ENCODE data around the gene CD46.
"Not testable (repeated sequence)": the region's sequence is repeated elsewhere in the genome, so short reads cannot be mapped to it uniquely, and the experiment has no call there.

The CD46 gene

DNA sequence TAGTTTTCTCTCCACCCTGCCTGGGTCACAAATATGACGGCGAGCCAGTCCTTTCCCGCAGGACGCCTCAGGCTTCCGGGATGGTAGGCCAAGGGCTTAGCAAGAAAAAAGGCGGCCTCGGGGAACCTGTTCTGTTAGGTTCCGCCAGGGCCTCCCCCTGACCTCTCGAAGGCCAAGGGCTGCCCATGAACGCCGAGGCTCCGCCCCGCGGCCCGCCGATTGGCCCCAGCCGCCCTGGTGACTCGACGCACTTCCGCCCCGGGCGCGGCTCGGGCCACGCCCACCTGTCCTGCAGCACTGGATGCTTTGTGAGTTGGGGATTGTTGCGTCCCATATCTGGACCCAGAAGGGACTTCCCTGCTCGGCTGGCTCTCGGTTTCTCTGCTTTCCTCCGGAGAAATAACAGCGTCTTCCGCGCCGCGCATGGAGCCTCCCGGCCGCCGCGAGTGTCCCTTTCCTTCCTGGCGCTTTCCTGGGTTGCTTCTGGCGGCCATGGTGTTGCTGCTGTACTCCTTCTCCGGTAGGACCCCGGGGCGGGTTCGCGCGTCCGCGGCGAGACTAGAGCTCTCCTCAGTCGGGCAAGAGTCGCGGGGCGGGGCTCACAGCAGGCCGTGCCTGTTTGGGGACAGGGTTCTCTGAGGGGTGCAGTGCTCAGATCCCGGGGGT lies at the start of gene CD46:
Gene CD46 (plus strand): TSS at position 265 of the 666 bp plus-strand sequence. CDS start 159 bp downstream, at position 424.
- FAIRE-seq = peak; percentile 75

DNA sequence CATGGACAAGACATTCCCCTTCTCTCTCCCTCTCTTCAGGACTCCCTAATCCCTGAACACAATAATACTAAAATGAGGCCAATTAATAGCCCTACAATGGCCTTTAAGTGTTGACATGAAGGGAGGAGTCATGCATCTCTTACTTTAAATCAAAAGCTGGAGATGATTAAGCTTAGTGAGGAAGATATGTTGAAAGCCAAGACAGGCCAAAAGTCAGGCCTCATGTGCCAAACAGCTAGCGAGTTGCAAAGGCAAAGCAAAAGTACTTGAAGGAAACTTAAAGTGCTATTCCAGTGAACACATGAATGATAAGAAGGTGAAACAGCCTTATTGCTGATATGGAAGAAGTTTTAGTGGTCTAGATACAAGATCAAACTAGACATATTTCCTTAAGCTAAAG lies 49.5 kb upstream of the CD46 start:
- no peak for FAIRE-seq

DNA sequence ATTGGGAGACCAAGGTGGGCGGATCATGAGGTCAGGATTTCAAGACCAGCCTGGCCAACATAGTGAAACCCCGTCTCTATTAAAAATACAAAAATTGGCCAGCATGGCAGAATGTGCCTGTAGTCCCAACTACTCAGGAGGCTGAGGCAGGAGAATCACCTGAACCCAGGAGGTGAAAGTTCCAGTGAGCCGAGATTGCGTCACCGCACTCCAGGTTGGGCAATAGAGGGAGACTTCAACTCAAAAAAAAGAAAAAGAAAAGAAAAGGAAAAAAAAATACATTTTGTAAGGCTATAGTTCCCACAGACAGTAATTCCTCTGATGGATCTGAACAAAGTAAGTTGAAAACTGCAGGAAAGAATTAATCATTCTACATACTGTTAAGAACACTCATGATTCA lies 48.1 kb upstream of the CD46 start:
- no peak for FAIRE-seq

DNA sequence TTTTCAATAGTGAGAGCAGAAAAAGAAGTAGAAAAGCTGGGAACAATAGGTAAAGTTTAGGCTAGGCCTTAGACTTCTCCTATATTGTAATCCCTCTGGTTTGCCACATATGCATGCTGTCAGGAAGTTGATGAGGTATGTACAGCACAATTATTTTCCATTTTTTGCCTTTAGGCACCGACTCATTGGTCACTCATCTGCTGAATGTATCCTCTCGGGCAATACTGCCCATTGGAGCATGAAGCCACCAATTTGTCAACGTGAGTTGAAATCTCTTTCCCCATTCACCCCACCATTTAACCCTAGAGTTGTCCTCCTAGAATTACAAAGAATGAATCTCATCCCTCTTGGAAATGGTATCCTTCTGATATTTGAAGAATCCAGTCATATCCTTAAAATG lies 43.9 kb upstream of the CD46 start:
- not testable (repeated sequence) for FAIRE-seq

DNA sequence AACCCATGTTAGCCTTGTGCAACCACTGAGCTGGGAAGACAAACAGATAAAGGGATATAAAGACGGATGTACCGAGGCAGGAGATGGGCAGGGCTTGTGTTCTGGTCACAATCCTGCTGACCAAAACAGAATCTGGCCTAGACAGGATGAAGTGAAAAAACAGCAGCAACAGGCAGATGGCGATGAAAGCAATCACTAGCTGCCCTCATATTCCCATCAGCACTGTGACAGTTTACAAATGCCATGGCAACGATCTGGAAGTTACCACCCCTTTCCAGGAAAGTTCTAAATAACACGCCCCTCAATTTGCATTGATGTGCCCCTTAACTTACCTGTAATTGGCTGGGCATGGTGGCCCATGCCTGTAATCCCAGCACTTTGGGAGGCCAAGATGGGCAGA lies 40.6 kb upstream of the CD46 start:
- FAIRE-seq = no peak

DNA sequence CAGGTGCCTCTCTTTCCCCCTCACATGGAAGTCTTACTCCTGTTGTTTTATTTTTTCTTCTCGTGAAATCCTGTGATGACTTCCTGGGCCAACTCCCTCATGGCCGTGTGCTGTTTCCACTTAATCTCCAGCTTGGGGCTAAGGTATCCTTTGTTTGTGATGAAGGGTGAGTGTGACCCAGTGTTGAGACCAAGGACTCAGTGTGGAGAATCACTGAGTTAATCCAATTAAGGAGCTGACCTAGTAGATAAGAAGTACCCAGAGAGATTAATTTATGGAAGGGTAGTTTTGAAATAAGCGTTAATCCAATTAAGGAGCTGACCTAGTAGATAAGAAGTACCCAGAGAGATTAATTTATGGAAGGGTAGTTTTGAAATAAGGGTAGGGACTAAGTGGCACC lies 39.2 kb upstream of the CD46 start:
- not testable (repeated sequence) for FAIRE-seq

DNA sequence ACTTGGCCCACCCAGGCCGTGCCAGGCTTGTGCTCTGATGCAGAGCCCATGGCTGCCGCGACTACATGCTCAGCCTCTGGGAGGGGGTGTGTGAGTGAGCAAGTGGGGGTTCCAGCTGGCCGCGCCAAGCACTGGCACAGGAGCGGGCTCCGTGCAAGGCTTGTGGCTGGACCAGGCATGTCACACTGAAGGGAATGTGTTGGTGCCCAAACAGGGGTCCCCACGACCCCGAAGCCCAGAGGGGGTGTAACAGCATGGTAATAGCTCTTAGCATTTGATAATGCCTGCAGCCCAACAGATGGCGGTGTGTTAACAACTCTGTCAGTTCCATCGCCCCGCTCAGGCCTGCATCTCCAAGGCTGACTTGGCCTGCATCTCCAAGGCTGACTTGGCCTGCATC lies 38.3 kb upstream of the CD46 start:
- no peak for FAIRE-seq

DNA sequence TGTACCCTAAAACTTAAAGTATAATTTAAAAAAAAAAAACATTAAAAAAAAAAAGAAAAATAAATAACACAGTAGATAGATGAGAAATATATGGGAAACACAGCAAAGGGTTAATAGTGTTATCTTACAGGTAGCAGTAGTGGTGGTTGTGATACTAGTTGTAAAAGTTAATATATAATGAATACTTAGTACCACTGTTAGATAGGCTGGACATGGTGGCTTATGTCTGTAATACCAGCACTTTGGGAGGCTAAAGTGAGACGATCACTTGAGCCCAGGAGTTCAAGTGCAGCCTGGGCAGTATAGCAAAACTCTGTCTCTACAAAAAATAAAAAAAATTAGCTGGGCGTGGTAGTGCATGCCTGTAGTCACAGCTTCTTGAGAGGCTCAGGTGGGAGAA lies 32.6 kb upstream of the CD46 start:
- FAIRE-seq = no peak

DNA sequence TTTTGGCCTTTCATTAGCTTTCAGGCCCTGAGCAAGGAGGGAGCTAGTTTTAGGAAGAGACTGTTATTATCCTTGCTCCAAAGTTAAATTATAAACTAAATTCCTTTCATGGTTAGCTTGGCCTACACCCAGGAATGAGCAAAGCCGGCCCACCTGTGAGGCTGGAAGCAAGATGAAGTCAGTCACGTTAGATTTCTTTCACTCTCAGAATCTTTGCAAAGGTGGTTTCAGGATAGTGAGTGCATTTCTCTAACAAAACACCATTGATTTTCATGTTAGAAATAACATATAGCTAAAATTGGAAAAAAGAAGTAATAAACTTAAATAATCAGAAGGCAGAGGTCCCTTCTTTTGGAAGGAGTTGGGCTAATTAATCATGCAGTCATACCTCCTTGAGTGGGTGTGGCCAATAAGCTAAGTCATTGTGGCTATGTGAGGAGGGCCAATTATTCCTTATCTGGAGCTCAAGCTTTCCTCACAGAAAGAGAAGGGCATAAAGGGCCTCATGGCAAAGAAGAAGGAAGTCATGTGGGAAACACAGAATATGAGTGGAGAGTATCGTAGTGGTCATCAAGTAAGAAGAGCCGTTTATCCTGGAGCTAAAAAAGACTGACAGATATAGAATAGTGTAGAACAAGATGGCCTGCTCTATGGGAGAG lies 23.5 kb upstream of the CD46 start:
- FAIRE-seq = not testable (repeated sequence)

DNA sequence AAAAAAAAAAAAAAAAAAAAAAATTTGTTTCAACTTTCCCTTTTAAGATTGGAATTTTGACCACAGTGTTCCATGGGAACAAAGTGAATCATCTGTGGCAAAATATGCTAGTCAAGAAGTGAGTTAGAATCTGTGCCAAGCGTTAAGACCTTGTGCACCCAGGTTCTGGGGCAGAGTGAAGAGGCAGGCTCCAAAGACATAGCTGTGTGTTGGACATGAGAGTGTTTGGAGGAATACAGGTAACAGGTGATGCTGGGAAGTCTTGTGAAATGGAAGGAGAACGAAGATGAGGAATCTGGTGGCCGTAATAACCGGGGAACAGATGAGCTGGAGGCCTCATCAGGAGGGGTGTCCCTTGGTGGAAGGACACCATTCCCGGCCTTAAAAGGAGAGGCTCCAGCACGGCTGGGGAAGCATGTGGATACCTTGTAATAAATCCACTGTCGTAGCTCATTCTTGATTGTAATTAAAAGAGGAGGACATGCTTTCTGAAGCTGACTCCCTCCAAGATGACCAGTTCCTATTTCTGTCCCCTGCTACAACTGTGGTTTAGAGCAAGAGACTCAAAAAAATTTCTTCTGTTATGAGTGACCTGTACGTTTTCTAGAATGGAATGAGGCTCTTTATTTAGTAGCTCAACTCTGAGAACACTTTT lies 14.2 kb upstream of the CD46 start:
- FAIRE-seq = not testable (repeated sequence)

DNA sequence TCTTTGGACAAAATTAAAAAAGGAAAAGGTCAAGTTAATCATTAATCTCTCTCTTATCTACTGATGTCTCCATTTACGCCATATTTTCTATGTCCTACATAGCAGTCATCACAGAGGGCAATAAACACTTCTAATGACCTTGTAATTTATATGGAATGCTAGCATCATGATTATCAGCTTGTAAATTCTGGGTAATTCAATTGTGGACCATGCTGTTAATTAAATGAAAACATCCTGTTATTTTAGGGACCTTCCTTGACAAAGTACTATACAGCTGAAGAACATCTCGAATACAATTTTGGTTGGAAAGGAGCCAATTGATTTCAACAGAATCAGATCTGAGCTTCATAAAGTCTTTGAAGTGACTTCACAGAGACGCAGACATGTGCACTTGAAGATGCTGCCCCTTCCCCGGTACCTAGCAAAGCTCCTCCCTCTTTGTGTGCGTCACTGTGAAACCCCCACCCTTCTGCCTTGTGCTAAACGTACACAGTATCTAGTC lies 13.6 kb upstream of the CD46 start:
- FAIRE-seq = not testable (repeated sequence)

DNA sequence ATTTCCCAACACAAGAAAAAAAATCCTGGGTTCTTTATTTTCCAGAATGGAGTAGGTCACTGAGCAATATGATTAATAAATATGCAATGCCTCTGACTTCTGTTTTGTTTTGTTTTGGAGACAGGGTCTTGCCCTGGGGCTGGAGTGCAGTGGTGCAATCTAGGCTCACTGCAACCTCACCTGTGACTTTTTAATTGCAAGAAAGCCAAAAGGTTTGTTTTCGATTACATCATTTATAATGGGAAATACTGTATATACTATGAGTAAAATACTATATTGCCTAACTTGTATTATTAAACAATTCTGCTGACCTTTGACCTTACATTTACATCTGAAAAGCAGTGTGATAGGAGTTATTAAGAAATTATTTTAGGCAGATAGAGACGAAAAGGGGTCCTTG lies 11.6 kb upstream of the CD46 start:
- no peak for FAIRE-seq

DNA sequence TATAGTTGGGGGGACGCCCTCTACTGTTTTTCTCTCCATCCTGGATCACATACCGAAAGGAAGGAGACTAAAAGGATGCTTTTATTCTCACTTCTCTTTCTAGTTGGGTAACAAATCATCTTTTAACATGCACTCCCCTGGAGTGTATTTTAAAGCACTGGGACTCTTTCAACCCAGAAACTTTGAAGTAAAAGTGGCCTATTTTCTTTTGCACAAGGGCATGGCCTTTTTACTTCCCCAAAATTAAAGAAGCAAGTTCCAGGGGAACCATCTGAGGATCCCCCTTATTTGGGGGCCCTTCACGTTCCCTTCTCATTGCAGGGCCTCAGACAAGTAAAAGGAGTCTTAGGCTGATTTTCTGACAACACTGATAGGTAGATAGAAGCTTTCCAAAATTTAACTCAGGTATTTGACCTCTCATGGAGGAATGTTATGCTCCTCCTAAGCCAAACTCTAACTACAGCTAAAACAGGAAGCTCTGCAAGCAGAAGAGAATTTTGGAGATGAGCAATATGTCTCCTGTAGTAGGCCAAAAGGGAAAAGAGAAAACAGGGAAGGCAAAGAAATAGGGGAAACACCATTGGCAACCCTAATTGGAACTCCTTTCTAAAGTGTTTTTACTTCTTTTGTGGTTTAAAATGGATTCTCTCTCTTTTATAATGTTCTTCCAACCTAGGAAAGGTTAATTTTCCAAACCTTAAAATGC lies 8.9 kb upstream of the CD46 start:
- no peak for FAIRE-seq

DNA sequence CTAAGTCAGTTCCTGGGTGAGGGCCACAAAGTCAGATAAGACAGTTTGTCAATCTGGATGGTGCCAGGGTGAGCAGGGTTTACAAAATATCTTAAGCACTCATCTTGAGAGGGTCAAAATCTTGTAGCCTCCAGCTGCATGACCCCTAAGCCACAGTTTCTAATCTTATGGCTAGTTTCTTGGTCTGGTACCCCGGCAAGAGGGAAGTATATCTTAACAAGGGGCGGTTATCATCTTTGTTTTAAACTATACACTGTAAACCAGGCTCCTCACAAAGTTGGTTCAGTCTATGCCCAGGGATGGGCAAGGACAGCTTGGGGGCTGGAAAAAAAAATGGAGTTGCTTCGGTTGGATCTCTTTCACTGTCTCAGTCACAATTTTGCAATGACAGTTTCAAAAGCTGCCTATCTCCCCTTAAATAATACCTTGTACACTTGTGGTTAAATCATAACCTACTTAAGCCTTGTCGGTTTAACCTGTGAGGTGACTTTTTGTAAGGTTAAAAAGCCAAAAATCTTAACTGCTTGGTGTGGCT lies 7.8 kb upstream of the CD46 start:
- no peak for FAIRE-seq

DNA sequence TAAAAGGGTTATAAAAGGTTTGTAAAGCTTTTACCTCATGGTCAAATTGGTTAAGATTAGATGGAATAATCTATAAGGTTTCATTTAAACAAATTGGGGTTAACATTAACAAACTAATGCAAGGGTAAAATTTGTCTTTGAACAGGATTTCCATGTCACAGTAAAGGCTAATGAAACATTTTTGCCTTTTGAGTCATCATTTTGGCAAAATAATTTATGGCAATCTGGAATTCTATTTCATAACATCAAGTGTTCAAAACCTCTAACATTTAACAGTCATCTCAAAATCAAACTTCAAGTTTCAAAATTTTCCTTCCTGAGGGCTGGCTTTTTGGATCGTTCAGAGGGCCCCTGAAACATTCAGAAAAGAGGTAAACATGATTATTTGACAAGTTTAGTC lies 6.6 kb upstream of the CD46 start:
- peak; percentile 68 for FAIRE-seq

DNA sequence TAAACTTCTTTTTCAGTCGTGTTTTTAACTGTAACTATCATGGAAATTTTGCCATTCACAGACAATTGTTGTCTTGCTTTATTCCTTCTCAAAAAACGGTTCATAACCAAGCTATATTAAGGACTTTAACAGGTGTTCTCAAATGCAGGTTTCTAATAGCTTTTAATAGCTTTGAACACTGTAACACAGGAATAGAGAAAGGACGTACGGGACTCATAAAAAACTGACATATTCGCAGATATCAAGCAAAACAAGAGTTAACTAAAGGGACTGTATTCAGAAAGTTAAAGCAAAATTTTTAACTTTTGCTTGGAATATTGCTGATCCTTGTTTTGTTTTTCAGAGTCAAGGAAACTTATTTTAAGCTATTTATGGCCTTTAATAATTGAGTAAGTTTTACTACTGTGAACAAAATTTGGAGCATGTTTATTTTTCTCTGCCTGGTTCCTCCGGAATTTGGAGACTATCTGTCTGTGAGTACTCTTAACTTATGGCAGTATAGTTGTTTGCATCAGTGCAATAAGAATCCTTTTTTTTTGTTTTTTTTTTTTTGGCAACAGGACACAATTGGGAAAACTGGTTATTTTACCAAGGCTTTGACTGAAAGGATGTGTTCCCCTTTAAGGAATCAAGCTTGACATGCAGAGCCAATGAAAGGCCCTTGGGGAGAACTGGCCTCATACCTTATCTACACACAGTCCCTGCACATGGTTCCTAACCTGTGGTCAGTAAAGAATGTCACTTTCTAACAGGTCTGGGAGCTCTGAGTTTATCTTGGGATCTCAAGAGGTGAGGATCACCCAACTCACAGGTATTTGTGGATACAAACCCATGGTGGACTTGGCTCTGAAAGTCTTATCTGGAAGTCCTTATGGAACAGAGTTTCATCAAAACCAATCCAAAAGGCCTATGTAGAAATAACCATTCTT lies 5.8 kb upstream of the CD46 start:
- FAIRE-seq = no peak

DNA sequence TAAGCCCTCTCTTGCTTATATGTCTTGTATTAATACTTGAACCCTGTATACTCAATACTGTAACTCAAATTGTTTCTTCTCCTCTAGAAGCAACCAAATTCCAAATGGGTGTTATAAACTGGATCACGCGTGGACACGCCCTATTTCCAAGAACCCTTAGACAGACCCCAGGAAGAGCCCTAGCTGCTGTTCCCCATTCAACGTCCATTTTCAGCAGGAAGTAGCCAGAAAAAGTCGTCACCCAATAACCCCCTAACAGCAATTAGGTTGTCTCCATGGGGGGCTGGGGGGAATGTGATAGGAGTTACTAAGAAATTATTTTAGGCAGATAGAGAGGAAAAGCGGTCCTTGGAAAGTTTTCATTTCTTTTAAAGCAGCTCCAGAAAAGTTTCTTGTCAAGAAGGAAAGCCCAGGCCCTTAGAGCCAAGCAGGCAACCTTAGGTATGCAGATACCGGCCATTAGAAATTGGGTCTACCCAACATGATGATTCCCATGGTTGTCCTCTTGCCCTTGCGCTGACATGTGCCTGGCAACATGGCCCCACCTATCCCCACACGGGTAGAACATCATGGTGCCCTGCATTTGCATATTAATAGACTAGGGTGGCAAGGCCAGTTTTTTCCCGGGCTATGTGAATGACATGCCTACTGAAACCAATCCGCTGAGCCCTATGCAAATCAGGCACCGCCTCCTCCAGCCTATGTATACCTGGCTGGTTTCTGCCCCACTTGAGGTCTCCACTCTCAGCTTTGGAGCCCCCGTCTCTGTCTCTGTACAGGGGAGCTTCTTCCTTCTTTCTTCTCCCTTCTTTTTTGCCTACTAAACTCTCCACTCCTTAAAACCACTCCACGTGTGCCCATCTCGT lies 4.0 kb upstream of the CD46 start:
- FAIRE-seq = no peak

DNA sequence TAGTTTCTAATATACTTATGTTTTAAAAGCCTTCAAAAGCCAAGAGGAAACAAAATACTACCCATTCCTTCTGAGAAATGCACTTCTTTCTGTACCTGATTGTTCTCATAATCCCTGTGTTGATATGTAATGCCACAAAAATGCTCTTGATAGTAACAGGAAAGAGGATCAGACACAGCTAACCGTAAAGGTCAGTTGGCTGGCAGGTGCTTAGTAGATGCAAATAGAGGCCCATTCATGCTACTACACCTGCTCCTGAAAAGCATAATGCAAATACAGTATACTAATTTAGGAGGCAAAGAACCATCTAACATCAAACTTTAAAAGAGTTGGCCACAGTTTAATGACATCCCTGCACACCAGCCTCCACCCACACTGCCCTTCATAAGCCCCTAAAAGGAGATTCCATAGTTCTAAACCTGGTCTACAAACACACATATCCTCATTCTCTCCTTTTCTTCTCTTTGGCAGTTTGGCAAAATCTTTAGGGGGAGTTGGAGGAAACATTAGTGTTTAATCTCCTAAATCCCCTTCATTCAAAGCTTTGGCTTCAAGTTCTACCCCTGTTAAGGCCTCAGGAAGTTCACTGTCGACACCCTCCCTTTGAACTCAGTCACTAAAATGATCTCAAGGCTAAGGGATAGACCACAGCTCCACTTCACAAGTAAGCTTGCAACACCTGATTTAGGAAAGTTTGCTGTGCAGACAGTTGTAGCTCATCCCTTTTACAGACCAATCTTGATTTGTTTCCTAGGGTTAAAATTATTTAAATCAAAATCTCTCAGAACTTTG lies 2.9 kb upstream of the CD46 start:
- no peak for FAIRE-seq

DNA sequence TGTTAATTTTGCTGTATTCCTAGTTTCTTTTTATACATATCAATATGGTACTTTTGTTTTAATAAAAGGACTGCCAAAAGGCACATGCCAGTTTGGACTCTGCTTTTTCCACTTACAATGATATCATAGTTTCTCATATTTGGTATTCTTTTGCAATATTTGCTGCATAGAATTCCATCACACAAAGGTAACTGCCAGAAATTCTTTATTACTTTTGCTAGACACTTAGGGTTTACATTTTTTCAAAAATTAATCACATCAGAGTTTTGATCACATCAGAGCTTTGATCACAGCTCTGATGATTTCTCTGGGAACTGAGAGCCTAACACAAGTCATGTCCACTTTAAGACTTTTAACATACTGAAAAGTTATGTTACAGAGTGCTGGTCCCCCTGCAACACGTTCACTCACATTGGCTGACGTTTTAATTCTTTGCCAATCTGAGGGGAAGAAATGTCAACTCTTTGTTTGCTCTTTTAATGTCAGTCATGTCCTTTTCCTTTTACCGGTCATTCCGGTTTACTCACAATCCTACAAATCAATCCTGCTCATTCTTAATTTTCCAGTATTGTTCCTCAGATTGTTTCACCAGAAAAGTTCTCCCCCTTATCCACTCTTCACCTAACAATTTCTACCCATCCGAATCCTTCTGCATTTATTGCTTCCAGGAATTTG lies 1.1 kb upstream of the CD46 start:
- no peak for FAIRE-seq

DNA sequence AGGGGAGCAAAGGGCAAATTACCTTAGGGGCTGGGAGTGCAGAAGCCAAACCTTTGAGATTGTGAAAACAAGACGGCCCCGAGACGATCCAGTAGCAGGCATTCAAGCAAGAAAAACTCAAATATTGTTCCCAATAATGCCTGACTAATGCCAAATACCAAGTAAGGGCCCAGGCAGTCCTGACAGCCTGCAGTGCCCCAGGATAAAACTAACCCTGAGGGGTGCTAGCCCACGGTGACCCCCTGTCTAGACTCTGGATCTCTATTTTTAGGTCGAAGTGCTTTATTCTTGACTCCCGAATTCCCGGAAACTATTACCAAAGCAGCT lies 428 bp upstream of the CD46 start:
- not testable (repeated sequence) for FAIRE-seq

Measured in TTC549 (cell line).